Measurements from ENCODE around the gene ABCF1.
"Not testable (repeated sequence)": the region's sequence is repeated elsewhere in the genome, so short reads cannot be mapped to it uniquely, and the experiment has no call there.

The ABCF1 gene

DNA sequence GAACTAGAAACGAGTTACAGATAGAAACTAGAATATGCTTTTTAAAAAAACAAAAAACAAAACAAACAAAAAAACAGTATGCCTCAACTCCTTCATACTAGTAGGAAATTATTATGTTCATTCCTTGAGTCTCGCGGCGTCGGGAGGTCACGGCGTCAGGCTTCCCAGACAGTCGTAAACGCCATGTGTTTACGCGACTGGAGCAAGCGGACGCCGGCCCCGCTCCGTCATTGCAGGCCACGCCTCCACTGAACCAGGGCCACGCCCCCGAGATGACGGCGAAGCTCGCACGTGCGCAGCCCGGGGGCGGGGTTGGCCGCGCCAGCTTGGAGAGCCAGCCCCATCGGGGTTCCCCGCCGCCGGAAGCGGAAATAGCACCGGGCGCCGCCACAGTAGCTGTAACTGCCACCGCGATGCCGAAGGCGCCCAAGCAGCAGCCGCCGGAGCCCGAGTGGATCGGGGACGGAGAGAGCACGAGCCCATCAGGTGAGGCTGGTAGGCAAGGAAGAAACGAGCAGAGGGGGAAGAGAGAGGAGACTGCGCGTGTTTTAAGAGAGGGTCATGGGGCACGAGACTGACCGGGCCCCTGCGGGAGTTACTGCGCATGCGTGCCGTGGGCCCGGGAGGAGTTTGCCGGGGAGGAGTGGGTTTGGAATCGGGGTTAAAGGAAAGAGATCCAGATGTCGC lies at the start of gene ABCF1:
TSS of gene ABCF1 (plus strand) at position 368 of the 687 bp plus-strand sequence. CDS start at position 414, 46 bp downstream.
- peak; percentile 98 for DNase-seq

DNA sequence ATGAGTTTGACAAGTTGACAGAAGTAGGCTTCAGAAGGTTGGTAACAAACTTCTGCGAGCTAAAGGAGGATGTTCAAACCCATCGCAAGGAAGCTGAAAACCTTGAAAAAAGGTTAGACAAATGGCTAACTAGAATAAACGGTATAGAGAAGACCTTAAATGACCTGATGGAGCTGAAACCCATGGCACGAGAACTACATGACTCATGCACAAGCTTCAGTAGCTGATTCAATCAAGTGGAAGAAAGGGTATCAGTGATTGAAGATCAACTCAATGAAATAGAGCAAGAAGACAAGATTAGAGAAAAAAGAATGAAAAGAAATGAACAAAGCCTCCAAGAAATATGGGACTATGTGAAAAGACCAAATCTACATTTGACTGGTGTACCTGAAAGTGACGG lies 49.3 kb upstream of the ABCF1 start:
- not testable (repeated sequence) for DNase-seq

DNA sequence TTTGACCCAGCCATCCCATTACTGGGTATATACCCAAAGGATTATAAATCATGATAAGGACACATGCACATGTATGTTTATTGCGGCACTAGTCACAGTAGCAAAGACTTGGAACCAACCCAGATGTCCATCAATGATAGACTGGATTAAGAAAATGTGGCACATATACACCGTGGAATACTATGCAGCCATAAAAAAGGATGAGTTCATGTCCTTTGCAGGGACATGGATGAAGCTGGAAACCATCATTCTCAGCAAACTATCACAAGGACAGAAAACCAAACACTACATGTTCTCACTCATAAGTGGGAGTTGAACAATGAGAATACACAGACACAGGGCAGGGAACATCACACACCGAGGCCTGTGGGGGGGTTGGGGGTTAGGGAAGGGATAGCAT lies 44.8 kb upstream of the ABCF1 start:
- DNase-seq: not testable (repeated sequence)

DNA sequence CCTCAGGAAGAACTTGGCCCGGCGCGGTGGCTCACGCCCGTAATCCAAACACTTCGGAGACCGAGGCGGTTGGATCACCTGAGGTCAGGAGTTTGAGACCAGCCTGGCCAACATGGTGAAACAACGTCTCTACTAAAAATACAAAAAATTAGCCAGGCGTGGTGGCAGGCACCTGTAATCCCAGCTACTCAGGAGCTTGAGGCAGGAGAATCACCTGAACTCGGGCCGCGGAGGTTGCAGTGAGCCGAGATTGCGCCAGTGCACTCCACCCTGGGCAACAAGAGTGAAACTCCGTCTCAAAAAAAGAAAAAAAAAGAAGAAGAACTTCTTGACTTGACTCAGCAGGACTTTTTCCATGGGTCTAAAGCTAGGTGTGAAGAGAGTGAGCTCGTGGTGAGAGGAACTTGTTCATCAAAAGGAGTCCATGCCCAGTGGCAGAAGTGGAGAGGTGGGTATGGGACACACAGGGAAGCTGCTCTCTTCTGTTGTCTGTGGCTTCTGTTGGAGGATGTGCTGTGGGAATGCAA lies 41.8 kb upstream of the ABCF1 start:
- DNase-seq: peak; percentile 55

DNA sequence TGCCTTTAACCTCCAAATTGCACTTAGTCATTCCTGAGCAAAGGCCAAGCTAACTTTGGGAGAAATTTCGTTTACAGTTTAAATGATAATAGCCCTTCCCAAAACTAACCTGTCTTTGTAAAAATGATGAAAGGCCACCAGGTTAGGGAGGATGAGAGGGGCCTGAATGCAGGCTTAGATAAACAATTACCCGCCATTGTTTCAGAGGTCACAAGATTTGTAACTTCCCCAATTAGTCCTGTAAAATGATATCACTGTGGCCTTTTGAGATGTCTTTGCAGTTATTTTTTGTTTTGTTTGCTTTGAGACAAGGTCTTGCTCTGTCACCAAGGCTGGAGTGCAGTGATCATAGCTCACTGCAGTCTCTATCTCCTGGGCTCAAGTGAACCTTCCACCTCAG lies 41.2 kb upstream of the ABCF1 start:
- DNase-seq: no peak

DNA sequence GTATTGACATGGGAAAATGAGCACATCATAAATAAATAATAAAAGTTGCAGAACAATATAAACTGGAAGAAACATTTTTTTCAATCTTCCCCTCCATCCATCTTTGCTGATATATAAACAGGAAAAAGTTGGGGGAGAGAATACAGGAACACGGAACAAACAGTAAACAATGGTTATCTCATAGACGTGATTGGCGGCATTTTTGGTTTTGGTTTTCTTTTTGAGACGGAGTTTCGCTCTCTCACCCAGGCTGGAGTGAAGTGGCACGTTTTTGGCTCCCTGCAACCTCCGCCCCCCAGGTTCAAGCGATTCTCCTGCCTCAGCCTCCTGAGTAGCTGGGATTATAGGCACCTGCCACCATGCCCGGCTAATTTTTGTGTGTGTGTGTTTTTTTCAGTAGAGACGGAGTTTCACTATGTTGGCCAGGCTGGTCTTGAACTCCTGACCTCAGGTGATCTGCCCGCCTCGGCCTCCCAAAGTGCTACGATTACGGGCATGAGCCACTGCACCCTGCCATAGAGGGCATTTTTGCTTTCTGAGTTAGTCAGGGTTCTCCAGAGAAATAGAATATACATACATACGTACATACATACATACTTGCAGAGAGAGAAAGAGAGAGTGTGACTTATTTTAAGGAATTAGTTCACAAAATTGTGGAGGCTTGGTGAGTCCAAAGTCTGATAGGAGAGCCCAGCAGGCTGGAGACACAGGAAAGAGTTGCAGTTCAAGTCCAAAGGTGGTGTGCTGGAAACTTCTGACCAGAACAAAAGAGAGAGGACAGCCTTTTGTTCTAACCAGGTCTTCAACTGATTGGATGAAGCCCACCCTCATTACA lies 37.6 kb upstream of the ABCF1 start:
- no peak for DNase-seq

DNA sequence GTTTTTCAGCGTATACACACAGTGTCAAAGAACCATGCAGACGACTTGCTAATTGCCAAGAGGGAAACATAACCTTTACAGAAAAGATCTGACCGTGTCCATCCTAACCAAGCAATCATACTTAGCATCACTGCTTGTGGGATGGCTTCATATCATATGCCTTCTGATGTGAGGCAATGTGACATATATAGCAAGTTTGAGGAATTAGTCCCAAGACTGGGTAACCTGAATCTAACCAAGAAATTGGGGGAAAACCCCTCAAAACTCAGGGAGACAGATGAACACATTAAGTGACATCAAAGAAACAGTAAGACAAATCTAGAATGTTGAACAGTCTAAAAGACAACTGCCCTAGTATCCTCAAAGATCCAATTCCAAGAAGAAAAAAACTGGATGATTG lies 33.3 kb upstream of the ABCF1 start:
- no peak for DNase-seq

DNA sequence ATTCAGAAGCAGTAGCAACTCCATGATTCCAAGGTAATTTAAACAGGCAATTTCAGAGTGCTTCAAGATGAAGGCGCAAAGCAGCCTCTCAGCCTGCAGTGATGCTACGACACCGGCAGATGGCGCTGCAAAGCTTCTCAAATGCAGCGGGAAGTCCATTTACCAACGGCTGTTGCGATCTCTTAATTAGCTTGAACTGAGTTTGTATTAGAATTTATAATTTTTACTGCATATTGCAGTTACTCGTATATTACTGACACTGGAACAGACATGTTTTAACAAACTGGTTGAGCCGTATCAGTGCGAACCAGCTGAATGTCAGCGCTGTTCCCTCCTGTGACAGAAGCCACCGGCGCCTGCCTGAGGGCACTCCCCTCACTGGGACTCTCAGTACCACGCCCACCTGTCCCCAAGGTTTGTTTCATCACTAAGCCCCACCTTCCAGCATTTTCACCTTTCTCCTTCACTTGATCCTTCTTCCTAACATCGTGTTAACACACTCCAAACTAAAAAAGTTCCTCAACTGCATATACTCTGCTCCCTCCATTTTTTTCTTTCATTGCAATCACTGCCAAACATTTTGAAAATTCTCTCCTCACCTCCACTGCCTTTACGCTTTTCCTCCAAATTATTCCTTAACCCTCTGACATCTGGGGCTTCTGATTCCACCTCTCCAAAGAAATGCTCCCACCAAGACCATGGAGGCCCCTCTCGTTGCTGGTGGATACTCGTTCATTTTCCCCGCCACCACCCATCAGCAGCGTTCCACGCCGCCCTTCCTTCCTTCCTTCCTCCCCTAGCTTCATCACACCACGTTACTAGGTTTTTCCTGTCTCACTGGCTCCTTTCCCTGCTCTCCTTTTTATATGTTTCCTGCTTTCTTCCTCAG lies 29.5 kb upstream of the ABCF1 start:
- DNase-seq: peak; percentile 72

DNA sequence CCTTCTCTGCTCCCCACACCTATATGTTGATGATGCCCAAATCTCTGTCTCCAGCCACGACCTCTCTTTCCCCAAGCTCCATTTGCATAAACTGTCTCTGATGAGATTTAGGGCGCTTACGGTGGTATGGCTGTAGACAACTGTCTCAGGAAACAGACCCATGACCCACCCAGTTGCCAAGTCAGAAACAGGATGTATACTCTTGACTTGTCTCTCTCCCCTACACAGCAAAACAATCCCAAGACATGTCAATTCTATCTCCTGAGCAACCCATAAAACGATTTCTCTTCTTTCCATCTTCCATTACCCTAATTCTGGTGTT lies 28.9 kb upstream of the ABCF1 start:
- no peak for DNase-seq

DNA sequence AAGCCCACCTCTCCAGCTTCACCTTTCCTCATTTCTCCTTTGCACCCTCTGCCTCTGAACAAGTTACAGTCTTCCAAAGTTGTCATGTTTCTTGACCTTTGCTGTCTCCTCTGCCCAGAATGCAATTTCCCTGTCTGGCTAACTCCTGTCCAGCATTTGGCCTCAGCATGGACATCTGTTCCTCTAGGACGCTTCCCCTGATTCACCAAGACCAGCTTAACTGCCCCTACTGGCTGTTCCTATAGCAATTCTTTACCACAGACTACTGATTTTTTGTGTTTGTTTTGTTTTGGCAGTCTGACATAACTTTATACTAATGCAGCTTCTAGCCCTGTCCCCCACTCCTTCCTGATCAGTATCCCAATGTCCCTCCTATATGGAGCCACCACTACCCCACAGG lies 28.3 kb upstream of the ABCF1 start:
- DNase-seq: no peak

DNA sequence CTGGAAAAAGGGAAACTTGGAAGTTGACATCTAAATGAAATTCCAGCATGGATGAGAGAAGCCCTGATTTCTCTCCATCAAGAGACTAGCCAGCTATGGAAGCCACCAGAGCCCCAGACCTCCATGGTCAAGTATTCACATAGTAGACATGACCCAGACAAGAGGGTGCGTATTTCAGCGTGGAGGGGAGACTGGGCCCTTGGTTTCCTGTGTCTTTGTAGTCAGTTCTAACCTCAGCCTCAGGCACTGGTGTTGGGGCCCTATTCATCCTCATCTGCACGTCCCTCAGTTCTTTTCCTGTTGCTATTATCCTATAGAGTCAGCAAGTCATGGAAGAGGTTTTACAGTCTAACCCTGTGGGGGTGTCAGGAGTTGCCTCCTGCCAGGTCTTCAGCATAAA lies 27.4 kb upstream of the ABCF1 start:
- no peak for DNase-seq

DNA sequence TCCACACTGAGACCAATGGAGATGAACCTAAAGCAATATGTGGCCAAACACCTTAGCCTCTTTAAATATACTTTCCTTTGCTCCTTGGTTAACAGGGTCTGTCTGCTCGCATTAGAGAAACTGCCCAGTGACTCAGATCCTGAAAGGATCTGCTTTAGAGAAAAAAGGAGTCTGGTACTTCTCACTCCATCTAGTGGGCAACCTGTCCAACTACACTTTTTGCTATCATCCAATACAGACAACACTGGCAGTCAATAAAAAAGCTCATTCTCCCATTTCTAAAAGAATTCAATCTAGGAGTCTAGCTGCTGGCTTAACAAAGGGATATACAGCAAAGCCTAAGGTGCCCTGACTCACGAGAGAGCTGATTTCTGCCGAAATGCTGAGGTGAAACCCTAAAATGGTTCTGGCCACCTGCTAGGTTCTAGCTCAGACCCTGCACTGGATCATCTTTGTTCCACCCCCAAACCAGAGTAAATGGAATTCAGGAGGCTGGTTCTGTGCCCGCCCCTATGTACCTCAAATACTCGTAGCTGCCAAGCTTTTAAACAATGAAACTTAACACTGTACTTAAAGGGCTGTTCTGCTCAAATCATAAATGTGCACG lies 26.5 kb upstream of the ABCF1 start:
- DNase-seq: no peak

DNA sequence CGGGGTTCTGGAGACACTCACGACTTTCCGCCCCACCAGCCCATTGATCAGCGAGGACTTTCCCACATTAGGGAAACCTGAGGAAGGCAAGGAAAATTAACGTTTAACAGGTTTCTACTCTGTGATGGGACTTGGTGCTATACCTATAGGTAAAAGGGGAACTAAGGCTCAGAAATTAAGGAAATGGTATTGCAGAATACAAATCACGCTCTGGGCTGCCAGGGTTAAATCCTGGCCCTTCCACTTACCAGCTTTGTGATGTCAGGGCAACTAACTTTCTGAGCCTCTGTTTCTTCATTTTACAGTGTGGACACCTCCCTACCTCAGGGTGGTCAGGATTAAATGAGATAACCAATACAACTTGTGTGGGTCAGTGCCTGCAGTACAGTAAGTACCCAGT lies 23.8 kb upstream of the ABCF1 start:
- no peak for DNase-seq

DNA sequence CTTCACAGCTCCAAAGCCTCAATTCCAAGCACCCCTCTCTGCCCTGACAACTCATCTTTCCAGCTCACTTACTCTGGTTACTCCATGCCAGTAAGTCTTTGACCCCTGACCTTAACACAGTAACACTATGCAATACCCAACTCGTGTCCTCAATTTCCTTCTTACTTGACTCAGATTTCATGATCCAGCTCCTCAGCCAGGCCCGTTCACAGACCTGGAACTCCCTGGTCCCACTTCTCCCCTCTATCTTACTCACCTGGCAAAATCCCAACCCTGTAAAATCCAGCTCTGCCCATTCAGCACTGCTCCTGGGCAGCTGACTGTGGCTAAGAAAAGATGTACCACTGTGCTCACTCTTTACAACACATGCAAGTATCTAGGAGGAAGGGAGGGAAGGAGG lies 22.9 kb upstream of the ABCF1 start:
- DNase-seq: no peak

DNA sequence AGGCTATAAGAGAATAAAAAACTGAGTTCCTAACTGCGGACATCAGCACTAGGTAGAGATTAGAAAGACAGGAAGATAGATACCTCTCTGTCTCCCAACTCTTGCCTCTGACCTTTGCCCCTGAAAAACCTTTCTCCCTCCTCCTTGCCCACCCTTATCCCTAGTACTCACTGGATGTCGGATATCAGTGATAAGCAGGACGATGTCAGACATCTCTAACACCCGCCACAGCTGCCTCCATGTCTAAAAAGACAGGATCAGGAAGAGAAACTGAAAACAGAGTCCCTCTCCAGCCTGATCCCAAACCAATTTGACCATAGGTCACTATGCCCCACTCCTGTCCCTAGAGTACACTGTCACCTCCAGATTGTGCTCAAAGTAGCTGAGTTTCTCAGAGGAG lies 16.8 kb upstream of the ABCF1 start:
- no peak for DNase-seq

DNA sequence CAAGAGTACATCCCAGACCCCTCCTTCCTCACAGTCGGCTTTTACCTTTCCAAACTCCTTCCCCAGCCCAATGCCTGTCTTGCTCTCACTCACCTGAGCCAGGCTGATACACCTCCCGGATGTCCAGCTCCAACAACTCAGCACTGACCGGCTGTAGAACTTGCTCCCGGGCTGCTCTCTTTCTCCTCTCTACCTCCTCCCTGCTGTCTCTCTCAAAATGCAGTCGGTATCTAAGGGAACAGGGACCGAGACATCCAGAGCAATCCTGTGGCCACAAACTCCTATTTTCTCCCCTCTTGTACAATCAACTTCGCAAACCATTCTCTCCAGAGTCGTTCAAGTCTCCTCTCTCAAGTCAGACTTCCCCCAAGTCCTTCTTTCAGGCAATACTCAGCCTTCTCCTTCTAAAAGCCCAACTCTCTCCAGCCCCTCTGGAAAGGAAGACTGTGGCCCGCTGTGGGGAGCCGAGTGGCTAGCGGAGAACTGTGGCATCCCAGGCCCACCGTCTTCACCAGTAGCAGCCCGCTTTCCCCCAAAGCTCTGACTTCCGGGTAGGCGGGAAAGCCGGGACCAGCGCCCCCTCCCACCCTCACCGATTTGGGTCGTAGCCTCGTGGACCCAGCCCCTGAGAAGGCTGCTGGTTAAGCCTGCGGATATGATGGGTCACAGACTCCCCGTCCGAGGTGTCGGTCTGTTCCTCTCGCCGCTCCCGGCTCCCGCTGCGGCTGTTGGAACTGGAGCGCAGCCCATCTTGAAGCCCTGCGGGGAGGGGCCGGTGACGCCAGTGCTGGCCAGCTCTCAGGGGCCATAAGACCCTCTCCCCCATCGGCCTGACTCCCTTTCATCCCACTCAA lies 16.1 kb upstream of the ABCF1 start:
- no peak for DNase-seq

DNA sequence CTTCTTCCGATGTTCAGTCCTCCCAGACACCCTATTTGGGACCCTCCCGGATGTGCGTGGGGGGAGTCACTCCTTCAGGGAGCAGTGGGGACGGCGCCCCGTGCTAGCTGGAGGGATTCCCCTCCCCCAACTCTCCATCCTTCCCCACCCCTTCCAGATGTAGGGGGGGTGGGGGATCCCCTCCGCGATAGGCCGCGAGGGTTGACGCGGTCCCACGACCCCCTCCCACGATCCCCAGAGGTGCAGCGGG lies 15.5 kb upstream of the ABCF1 start:
- no peak for DNase-seq

DNA sequence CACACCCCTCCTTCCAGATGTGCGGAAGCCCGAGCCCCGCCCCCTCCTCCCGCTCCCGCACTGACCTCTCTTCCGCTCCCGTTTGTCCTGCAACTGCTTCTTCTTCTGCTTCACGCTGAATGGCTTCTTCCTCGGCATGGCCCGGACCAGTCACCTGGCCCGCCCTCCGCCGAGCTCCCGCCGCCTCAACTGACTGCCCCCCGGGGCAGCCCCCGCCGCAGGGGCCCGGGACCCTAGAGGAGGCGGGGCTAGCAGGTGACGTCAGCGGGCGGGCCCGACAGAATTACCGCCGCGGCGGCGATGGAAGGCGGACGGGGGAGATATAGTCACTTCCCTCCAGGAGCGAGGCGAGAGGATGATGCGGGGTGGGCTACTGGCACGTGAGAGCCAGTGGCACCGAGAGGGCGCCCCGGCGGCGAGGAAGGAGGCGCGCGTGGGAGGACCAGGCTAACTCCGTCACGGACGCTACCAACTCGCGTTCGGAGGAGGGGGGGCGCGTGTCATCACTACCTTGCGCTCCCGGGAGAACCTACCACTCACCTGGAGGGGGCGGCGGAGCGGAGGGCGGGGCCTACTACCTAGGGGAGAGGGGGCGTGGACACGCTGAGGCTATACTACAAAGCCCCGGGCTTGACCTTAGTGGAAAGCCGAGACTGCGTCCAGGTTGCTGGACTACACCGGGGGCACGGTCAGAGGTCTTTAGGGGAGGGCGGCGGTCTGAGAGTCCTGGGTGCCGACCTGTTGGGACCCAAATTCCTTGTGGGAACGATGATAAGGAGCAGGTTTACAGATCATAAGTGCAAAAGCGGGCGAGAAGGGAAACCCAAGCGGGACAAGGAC lies 15.0 kb upstream of the ABCF1 start, which contains the start of gene GNL1:
TSS of gene GNL1 (minus strand) at position 424 of the 840 bp plus-strand sequence. CDS start at position 138, 286 bp downstream.
- DNase-seq: peak; percentile 98

DNA sequence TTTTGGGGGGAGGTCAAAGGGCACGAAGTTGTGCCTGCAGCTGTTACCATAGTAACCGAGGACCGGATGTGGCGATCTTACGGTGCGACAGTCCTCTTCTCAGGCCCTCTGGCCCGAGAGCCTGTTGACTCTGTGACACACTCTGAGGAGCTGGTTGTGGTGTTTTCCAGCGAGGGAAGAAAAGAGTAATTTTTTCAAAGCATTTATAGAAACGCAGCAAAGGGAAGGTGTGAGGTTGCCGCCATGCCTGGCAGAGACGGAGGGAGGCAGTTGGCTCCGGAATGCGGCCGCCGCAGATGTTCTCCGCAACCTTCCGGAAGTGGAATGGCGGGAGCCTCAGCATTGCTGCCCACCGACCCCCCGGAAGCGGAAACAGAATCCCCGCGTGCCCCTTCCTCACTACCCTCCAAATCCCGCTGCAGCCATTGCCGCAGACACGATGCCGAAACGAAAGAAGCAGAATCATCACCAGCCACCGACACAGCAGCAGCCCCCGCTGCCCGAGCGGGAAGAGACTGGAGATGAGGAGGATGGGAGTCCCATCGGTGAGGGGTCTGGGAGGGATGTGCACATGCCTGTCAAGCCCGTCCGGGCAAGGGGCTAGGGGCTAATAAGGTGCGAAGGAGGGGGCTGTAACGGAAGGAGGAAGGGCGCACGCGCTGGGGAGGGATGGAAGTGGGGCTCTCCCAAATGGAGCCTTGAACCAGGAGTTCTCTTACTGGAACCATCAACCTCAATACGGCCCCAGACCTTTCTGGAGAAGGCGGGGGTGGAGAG lies 14.1 kb upstream of the ABCF1 start, which contains the start of gene PRR3:
TSS of gene PRR3 (plus strand) at position 390 of the 777 bp plus-strand sequence. CDS start at position 440, 50 bp downstream.
- peak; percentile 85 for DNase-seq

DNA sequence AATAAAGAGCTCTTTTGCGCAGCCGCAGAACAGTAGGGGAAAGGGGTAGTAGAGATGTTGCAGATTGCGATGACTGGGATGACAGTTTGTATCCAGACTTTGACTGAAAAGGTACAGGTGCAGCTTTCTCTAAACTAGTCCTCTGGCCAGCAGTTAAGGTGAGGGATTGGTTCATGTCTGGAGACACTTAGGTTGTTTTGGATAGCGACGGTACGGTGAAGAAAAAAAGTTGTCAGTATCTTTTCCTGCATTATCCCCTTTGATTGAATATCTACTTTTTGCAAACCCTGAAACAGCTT lies 13.6 kb upstream of the ABCF1 start:
- DNase-seq: peak; percentile 69

Data from stimulated activated naive CD4-positive, alpha-beta T cell treated with Interleukin-2 at 50 U/mL for 16 hours (primary cell).